Measurements from ENCODE around the gene ADCY10.

- TF ChIP-seq CBX8 (IDR thresholded peaks at IDR 0.05; ENCODE audit: borderline replicate concordance, low read depth, low read length) (no peak), ZNF274 (IDR thresholded peaks at IDR 0.05; ENCODE audit: borderline replicate concordance, extremely low read depth, low read length) (no peak), SIN3A (conservative IDR thresholded peaks at IDR 0.05 in 1 of 2, IDR thresholded peaks at IDR 0.05 in 1 of 2; ENCODE audit: low read depth in 1 of 2, low read length in 2 of 2) (no peak), CTCF (IDR thresholded peaks at IDR 0.05; ENCODE audit: control extremely low read depth in 1 of 3, insufficient read depth in 1 of 3, low read depth in 1 of 3, low read length in 3 of 3) (no peak), POLR2A (IDR thresholded peaks at IDR 0.05; ENCODE audit: control extremely low read depth in 1 of 2, low read depth in 2 of 2, low read length in 2 of 2) (no peak), EZH2 (IDR thresholded peaks at IDR 0.05; ENCODE audit: low read depth, low read length, severe bottlenecking) (no peak), TCF12 (IDR thresholded peaks at IDR 0.05; ENCODE audit: low read depth, low read length) (no peak), RFX5 (IDR thresholded peaks at IDR 0.05; ENCODE audit: borderline replicate concordance, low read depth, low read length) (no peak), YY1 (IDR thresholded peaks at IDR 0.05; ENCODE audit: low read depth, low read length) (no peak), KDM4A (IDR thresholded peaks at IDR 0.05; ENCODE audit: low read depth, low read length, severe bottlenecking) (no peak), POLR2AphosphoS5 (IDR thresholded peaks at IDR 0.05; ENCODE audit: low read depth, low read length) (no peak), USF2 (IDR thresholded peaks at IDR 0.05; ENCODE audit: low read length) (no peak), TAF1 (IDR thresholded peaks at IDR 0.05; ENCODE audit: low read depth, low read length) (no peak), EGR1 (IDR thresholded peaks at IDR 0.05; ENCODE audit: borderline replicate concordance, low read depth, low read length) (no peak)
Measured at GRCh38 chr1:167890400-167890799, 23.5 kb downstream of the ADCY10 start.
